GM10266 (cell line): Measurements from ENCODE around the gene PREX1.

Source experiments
- DNase-seq: peaks from one replicate; pipeline ENCODE4 v3.0.0; 2012; ENCODE audit errors: extremely low spot score
- CTCF ChIP-seq: IDR thresholded peaks from 2 replicates; pipeline ENCODE4 v1.5.1; 2012; ENCODE audit warnings: mild to moderate bottlenecking, low read depth; ENCODE audit not compliant: control insufficient read depth, insufficient read depth; ENCODE audit errors: missing control alignments

Gene PREX1

GRCh38 chr20:48630342-48631075, 197.3 kb downstream of the PREX1 start:
- TF ChIP-seq CTCF: no peak
- no peak for DNase-seq

GRCh38 chr20:48629960-48630315, 197.9 kb downstream of the PREX1 start:
- TF ChIP-seq CTCF: no peak

GRCh38 chr20:48629069-48629959, 198.5 kb downstream of the PREX1 start:
- DNase-seq: no peak
- TF ChIP-seq CTCF: no peak

More at GRCh38 chr20:48629960-48630315, 197.9 kb downstream of the PREX1 start:
- no peak for DNase-seq

- no peak for DNase-seq
- no peak for TF ChIP-seq CTCF
Observed at GRCh38 chr20:48627737-48628128, 200.1 kb downstream of the PREX1 start.

- DNase-seq: no peak
- no peak for TF ChIP-seq CTCF
Observed at GRCh38 chr20:48626938-48627736, 200.7 kb downstream of the PREX1 start.

- DNase-seq: no peak
- no peak for TF ChIP-seq CTCF
Observed at GRCh38 chr20:48626226-48626937, 201.4 kb downstream of the PREX1 start.
